GM11168 (cell line): ENCODE results near the gene NYAP2.

ENCODE experiments used
- in situ Hi-C: fragments of 300-500 bp; cut with MboI; formaldehyde crosslinking; loops from one replicate; pipeline ENCODE4 v1.12.0; 2022; ENCODE audit warnings: low sequenced_read_pairs; ENCODE audit not compliant: unreplicated experiment

NYAP2 gene

DNA sequence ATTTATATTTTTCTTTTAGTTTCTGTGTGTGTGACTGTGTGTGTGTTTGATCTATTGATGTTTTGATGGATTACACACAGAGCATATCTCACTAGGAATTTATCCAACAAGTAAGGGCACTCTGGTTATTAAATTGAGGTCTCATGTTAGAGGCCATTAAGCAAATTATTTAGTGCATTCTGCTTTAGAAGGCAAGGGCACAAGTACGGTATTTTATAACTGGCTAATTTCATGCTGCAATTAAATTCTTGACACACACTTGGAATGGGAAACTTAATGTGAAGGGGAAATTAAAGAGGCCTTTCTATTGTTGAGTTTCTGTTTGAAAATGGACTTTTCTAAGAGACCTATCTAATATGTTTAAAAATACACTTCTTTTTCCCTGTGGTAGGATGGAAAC is 25.8 kb downstream of the NYAP2 start:
- in situ Hi-C loops = no loop called here

DNA sequence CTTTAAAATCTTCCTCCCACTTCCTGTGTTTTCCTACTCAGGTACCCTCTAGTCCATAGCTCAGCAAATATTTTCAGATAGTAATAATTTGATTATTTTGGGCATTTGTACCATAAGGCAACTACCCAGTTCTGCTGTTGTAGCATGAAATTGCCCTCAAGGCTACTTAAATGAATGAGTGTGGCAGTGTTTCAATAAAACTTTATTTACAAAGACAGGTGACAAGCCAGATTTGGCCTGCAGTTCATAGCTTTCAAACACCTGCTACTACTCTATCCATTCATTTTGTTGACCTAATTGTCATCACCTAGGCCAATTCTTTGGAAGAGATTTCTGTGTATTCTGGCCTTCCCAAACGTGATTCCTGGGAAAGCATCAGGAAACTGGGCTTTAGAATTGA is 28.9 kb downstream of the NYAP2 start:
- in situ Hi-C loops = no loop called here

DNA sequence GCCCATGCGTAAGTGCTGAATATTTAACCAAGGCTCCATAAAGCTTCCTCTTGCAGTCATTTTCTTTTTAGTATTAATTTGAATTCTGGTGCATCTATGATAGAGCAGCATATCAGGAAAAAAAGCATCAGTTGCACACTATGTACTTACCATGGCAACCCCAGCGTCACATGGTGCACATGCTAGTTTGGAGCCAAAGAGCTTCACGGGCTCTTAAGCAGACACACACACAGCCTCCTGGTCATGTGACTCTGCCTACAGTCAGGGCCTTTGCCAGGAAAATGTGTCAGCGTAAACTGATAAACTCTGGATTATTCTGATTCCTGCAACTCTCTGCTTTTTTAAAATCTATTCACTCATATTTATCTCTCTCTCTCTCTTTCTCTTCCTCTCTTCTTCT is 30.2 kb downstream of the NYAP2 start:
- in situ Hi-C loops = no loop called here

DNA sequence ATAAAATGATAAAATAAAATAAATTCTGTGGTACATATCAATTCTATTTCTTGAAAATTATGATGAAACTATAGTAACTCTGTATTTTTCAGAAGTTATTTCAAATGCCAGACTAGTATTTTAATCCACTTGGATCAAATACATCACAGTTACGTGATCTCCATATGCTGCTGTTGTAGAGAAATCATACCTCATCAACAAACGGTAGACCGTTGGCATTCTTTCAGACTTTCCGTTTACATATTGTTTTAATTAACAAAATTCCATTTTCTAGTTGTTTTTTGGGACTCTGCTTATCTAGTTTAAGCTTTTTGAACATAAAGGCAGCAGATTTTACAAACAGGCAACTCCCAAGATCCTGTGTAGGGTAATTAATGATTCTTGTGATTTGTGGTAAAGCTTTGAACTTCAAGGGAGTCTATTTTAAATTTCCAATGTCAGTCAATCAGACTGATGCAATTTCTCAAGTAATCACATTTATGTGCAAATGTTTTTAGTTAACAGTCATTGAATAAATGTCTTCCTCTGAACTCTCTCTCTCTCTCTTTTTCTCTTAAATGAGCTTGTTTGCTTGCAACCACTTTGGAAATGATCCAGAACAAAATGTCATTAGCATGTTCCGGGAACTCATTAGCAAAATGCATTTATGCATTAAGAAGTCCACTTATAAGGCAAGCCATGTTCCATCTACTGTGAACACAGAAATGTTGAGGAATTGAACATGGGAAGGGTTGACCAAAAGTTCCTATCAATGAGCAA is 31.8 kb downstream of the NYAP2 start:
- in situ Hi-C loops = no loop called here

DNA sequence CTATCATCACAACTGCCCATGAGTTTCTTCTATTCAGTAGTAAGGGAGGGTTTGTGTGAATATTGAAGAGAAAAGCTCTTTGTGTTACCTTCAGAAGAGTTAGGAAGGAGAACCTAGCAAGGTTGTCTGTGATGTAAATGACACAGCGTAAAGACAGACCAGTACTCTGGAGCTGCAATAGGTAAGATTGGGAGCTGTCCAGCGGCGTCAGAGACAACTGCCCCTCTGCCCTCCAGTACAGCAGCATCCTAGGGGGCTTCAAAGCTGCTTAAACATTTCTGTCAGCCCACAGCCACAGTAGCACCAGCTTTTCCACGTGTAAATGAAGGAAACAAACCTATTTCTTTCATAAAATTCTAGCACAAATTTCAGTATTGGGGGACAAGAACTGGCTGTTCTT is 34.5 kb downstream of the NYAP2 start:
- in situ Hi-C loops = no loop called here

DNA sequence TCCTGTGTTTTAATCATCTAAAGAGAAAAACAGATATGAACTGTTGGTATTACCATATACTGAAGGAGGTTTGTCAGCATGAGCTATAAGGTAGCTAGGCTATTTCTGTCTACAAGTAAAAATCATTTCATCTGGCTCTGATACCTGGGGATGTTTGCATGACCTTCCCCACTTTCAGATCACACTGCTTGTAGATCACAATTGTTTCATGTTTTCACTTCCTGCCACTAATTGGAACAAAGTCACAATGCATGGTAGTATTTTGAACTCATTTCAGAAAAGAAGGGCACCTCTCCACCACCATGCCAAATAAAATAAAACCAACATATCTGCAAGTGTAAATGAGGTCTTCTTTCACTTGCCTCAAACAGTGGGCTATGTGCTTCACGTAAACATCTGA is 37.8 kb downstream of the NYAP2 start:
- in situ Hi-C loops = no loop called here

DNA sequence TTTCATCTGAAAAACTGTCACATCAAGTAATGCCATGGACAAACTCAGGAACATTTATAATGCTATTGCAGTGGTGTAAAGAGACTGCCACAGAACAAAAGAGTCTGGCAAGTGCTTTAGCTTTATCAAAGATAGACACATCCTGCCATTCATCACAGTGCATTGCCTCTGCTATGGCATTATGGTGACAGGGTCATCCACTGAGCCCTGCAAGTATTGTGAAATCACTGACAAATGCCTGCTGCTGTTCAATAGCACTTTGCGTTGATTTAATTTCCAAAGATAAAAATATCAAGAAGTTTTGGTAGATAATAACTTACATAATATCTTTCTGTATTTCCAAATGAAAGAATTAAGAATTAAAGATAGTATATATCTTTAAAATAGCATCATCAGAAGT is 38.7 kb downstream of the NYAP2 start:
- in situ Hi-C loops = no loop called here

DNA sequence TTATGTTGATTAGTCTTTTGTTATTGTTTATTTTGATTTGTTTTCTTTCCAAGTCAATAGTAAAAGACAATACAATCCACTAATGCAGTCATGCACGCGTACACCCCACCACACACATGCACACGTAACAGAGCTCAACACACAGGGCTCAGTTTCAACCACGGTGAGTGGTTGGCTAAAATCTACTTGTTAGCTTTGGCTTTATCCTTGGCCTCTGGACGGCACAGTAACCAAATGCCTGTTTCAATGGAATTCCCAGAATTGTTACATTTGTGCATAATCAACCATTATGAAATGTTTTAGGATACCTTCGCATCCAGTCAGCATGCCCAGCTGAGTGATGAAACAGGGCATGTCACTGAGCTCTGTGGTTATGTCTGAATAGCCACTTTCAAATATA is 53.2 kb downstream of the NYAP2 start:
- in situ Hi-C loops = no loop called here

DNA sequence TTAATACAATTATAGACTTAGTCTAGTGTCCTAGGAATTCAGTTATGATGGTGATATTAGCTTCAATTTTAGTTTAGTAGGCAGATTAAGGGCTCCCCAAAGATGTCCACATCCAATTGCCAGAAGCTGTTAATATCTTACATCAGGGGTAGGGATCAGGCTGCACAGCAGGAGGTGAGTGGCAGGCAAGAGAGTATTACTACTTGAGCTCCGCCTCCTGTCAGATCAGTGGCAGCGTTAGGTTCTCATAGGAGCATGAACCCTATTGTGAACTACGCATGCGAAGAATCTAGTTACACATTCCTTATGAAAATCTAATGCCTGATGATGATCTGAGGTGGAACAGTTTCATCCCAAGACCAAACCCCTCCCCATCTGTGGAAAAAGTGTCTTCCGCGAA is 54.9 kb downstream of the NYAP2 start:
- in situ Hi-C loops = no loop called here

DNA sequence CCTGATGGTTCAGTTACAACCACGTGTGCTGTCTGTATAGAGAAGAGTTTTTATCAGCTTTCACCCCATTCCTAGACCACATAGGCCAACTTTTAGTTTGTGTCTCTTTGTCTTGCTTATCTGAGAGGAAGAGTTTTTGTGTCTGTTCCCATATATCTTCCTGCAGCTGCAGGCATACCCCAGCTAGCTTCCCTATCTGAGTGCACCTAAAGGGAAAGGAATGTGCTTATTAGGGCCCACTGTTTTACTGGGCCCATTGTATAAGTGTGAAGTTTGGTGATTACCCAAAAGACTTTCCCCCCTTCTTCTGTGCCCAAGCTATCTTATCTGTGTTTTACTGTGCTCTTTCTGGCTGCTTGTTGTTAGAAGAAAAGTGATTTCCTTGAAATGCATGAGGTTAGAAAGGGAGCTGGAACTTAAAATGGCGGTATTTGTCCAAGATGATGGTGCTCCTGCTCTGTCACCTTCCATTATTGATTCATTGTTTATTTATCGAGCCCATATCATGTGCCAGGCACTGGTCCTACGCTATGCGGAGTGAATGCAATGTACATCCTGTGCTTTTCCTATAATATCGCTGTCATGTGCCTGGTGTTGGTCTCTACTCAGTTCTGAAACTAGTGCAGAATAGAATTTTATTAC is 57.2 kb downstream of the NYAP2 start:
- in situ Hi-C loops = no loop called here

DNA sequence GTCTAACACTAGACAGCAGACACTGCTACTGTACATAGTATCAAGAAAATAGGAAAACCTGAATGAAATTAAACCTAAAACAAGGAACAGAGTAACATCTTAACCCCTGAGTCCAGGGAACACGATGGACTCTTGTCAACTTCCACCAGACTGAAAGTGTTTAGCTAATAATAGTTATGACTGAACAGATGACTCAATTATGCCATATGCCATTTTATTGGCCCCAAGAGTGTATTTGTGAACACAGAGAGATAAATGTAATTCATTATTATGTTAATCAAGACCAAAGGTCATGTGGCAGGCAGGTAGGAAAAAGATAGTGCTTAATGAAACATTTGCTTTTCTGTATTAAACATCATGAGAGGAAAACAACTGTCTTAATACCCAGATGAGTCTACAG is 58.0 kb downstream of the NYAP2 start:
- in situ Hi-C loops = no loop called here

DNA sequence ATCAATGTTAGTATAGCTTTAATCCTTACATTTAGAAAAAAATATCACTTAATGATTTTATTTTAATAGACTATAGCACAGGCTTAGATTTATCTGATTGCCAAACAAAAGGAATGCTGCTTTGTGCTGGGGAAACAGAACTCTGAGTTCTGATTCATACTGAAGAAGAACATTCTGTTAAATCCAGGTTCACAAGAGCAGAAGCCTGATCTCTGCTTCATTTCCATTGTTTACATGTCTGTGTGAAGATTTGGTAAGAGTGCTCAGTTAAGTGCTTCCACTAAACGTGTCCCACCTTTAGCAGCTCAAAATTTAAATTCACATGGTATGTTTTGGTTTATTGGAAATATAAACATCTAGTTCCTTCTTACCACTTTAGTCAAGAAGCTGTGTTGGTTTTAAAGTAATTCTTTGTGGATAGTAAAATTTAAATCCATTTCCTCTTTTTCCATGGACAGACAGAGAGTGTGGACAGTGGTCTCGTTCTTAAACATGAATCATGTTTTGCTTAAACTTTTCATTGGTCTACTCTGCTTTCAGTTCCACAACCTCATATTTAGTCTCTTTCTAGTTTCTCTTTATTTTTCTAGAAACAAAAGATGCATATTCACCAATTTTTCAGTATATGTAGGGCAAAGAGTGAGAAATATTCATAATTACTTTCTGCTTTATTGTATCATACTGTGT is 59.1 kb downstream of the NYAP2 start:
- in situ Hi-C loops = no loop called here

DNA sequence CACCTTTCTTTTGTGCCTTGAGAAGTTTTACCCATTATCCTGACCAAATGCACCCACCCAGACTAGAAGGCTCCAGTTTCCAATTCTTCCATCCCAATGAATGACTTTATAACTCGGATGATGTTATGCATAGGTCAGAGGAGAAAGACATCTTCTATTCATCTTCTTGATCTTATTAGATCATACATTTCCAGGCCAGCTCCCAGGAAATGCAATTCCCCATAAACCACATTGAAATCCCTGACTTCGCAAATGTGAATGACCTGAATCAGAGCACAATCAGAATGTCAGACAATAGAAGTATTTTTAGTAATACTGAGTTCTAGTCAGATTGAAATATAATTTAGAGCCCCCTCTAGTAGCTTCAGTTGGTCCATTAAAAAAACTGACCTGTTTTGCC is 62.9 kb downstream of the NYAP2 start:
- in situ Hi-C loops = no loop called here

DNA sequence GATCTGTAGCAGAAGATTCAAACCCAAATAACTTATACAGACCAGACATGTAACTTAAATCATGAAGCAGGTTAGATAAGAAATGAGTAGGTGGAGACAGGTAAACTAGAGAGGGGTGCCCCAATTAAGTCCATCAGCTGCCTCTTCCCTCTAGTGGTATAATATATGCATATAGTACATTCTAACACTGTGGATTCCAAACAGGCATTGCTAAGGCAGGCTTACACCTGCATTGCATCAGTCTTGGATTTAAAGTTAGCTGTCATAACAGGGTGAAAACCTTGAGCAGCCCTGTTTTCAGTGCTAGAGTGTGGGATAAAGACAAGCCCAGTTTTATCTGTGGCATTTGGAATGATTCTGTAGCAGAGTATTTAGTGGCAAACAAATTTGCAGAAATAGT is 63.4 kb downstream of the NYAP2 start:
- in situ Hi-C loops = no loop called here

DNA sequence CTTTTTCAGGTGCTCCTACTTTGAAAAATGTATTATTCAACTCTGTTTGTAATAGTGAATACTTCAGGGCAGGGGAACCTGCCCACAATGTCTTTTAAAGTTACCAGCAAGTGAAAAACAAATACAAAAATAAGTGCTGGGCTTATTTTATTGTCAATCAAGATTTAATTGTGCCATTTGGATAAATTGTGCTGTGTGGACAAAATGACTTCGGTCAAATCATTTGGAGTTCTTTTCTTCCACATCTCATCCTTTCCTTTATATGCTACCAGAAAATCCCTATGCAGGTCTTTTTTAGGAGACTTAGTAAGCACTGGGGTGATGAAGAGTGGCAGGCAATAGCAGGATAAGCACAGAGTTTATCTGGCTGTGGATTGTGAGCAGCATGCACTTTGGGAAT is 63.9 kb downstream of the NYAP2 start:
- in situ Hi-C loops = no loop called here

DNA sequence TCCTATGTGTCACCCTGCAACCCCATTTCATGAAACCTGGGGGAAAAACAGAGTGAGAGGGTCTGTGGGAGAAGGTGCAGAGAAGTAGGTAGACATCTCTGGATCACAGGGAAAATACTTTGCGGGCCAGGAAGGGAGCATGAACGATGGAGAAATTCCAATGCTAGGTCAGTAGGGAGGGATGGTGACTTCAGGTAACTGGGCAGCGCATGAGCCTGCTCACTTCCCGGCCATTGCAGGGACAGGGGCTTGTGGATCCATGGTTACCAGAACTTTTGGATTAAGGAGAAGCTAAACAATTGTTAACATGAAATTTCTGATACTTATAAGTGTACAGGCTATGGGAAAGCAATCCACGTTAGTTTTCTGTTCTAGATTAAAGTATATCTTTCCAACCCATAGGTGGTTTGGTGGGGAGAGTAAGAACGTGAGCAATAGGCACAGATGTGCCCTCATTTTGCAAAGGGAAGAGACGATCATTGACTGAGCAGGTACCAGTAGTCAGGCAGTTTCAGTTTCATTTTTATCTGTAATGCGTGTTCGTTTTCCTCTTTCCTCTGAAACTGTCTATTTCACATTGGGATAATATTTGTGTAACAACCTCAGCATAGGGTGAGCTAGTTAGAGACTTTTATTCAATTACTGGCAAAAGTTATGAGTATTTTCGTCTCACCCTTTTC is 65.0 kb downstream of the NYAP2 start:
- in situ Hi-C loops = no loop called here

DNA sequence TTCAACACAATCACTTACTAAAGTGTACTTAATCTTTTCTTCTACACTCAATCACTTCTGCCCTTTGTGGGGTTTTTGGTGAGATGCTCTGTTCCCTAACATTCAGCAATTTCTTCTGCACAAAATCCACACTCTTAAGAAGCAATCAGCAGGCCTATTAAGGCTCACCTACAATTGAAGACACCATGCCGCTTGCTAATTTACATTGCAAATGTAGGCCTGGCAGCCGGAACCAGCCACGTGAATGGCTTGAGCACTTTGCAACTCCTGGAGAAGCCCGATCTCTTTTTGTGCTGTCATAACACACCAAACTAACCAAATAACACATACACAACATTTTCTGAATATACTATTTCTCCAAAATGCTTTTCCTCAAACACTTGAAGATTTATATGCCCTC is 66.3 kb downstream of the NYAP2 start:
- in situ Hi-C loops = no loop called here

DNA sequence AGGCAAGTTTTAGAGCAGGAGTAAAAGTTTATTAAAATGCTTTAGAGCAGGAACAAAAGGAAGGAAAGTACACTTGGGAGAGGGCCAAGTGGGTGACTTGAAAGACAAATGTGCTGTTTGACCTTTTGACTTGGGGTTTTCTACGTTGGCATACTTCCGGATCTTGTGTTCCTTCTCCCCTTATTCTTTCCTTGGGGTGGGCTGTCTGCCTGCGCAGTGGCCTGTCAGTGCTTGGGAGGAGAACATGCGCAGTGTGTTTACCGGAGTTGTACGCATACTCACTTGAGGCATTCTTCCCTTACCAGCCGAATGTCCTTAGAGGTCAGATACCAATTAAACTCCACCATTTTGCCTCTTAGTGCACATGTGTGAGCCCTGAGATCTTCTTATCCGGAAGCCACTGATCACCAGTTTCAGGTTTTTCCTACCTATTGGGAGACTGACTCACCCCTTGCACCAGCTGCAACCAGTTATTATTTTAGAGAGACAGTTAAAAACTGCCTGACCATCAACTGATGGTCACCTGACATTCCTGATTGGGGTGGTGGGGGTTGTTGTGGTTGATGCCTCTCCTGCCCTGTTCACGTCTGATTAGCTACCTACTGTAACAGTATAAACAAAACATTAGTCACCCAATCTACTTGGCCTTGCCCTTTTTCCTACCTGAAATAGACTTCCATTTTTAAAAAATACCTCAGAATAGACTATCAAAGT is 67.5 kb downstream of the NYAP2 start:
- in situ Hi-C loops = no loop called here

DNA sequence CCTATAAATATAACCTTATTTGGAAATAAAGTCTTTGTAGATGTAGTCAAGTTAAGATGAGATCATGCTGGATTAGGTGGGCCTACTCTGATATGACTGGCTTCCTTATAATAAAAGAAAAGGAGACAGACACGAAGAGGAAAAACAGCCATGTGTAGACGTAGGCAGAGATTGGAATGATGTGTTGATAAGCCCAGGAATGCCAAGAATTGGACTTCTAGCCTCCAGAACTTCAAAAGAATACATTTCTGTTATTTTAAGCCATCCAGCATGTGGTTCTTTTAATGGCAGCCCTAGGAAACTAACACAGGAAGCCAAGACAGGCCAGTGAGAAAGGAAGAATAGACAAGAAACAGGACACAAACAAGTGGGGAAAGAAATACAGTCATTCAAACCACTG is 68.6 kb downstream of the NYAP2 start:
- in situ Hi-C loops = no loop called here

DNA sequence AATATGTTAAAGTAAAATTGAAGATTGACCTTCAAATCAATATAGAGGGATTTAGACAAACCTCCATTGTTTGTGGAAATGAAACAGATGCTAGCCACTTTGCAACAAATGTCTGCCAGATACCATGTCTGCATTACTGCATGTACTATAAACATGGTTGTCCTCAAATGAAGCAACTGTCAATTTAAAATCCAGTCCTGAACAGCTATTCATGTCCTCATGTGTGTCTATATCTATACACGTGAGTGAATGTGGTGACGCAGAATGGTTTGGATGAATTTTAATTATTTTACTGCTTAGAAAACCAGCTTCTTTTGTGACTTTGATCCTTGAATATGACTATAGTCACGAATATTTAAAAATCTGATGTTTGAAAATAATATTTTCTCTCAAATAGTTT is 71.5 kb downstream of the NYAP2 start:
- in situ Hi-C loops = no loop called here

DNA sequence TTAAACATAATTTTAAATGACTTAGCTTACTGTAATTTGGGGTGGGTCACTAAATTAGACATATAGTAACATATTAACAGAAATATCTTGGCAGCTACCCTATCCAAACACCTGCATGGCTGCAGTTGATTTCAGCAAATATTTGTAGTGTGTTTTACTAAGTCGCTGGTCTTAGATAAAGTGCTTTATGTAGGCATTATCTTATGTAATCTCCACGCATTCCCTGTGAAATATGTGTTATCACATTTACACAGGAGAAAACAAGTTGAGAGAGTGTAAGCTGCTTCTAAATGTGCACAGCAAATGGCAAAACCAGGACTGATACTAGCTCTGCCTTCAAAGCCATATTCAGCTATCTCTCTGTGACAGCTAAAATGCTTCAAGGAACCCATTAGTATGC is 72.0 kb downstream of the NYAP2 start:
- in situ Hi-C loops = no loop called here
